ENCODE data around the gene LSM14A. TPM values are rescaled to one million over a fixed set of nuclear protein-coding genes. Genes with fewer than 3 reads are reported as not detected.
A peak's percentile ranks its signal among the peaks of the same experiment; 100 is the strongest.
"Not testable (repeated sequence)": the region's sequence is repeated elsewhere in the genome, so short reads cannot be mapped to it uniquely, and the experiment has no call there.

The LSM14A gene
- total RNA-seq, 1 donor: 134 TPM

GRCh38 chr19:34155686-34156085, 16.6 kb upstream of the LSM14A start:
- DNase-seq (ENCODE audit: low read depth in 2 of 3, low spot score in 2 of 3): no peak

- not testable (repeated sequence) for DNase-seq (ENCODE audit: low read depth in 2 of 3, low spot score in 2 of 3)
Observed at GRCh38 chr19:34158966-34159365, 13.3 kb upstream of the LSM14A start.

- DNase-seq (ENCODE audit: low read depth in 2 of 3, low spot score in 2 of 3): not testable (repeated sequence)
Observed at GRCh38 chr19:34159541-34159940, 12.8 kb upstream of the LSM14A start.

DNA sequence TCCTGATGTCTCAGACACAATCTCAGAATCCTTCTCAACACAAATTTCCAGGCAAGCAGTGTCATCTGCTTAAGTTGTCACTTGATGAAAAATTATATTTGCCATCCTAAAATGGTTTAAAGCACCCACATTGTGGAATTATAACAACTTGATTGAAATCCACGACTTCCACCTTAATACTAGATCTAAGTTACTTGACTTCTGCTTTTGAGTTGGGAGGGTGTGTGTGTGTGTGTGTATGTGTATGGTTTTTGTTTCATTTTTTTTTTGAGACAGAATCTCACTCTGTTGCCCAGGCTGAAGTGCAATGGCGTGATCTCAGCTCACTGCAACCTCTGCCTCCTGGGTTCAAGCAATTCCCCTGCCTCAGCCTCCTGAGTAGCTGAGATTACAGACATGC, 10.4 kb upstream of the LSM14A start:
- DNase-seq (ENCODE audit: low read depth in 2 of 3, low spot score in 2 of 3): peak in 1 of 3 donors; percentile 15

DNA sequence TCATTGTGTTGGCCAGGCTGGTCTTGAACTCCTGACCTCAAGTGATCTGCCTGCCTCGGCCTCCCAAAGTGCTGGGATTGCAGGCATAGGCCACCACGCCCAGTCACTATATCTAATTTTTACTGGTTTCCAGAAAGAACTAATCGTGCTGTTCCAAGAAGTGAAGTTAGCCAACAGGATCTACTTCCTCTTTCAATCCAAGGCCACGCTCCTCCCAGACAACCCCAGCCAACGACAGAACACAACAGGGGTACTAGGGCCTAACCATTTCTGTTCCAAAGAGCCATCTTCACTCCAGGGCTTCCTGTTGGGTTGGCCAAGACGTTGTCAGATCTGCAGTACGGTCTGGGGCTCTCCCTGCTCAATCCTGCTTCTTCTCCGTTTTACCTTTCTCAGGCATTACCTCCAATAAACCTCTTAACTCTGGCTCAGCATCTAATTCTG, 7.0 kb upstream of the LSM14A start:
- no peak for DNase-seq (ENCODE audit: low read depth in 2 of 3, low spot score in 2 of 3)

DNA sequence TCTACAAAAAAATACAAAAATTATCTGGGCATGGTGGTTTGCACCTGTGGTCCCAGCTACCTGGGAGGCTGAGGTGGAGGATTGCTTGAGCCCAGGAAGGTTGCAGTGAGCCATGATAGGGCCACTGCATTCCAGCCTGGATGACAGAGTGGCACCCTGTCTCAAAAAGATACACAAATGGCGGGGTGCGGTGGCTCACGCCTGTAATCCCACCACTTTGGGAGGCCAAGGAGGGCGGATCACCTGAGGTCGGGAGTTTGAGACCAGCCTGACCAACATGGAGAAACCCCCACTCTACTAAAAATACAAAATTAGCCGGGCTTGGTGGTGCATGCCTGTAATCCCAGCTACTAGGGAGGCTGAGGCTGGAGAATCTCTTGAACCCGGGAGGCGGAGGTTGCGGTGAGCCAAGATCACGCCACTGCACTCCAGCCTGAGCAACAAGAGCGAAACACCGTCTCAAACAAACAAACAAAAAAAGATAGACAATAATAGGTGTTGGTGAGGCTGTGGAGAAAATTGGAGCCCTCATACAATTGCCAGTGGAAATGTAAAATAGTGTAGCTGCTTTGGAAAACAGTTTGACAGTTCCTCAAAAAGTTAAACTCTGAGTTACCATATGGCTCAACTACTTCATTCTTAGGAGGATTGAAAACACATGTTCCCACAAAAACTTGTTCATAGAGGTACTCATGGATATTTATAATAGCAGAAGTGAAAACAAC, 2.7 kb upstream of the LSM14A start:
- DNase-seq (ENCODE audit: low read depth in 2 of 3, low spot score in 2 of 3): not testable (repeated sequence)

DNA sequence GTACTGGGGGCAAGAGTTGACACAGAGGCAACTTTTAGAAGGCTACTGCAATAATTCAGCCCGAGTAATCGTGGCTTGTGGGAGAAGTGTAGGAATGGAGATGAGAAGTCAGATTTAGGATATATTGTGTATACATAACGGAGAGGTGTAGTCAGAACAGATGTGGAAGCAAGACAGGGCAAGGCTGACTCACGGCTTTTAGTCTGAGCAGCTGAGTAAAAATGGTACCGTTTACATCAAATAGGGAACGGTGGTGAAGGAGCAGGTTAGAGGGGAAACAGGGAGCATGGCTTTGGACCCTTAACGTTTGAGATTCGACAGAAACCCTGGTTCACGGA, 796 bp upstream of the LSM14A start:
- peak in 1 of 3 donors; percentile 43 for DNase-seq (ENCODE audit: low read depth in 2 of 3, low spot score in 2 of 3)

GRCh38 chr19:34172661-34173192, 423 bp downstream of the LSM14A start:
- peak; percentile 26 to 42 (median 29) for DNase-seq (ENCODE audit: low read depth in 2 of 3, low spot score in 2 of 3)

GRCh38 chr19:34173193-34173956, 1.1 kb downstream of the LSM14A start:
- DNase-seq (ENCODE audit: low read depth in 2 of 3, low spot score in 2 of 3): peak in 2 of 3 donors; percentile 4 to 19

- DNase-seq (ENCODE audit: low read depth in 2 of 3, low spot score in 2 of 3): not testable (repeated sequence)
Observed at GRCh38 chr19:34175173-34175572, 2.9 kb downstream of the LSM14A start.

DNA sequence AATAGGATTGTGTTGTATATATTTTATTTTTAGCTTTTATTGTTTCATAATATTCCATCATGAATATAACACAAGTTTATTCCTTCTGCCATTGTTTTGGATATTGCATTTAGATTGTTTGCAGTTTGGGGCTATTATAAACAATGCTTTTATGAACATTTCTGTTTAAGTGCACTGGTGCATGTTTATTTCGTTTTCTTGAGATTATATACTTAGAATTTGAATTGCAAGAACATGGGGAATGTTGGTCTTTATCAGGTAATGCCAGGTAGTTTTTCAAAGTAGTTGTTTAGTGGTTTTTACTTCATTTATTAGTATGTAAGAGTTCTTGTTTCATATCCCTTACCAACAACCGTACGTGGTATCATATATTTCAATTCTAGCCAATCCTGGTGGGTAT, 4.3 kb downstream of the LSM14A start:
- no peak for DNase-seq (ENCODE audit: low read depth in 2 of 3, low spot score in 2 of 3)

GRCh38 chr19:34178274-34178610, 5.9 kb downstream of the LSM14A start:
- no peak for DNase-seq (ENCODE audit: low read depth in 2 of 3, low spot score in 2 of 3)

GRCh38 chr19:34179066-34179465, 6.8 kb downstream of the LSM14A start:
- DNase-seq (ENCODE audit: low read depth in 2 of 3, low spot score in 2 of 3): no peak

- DNase-seq (ENCODE audit: low read depth in 2 of 3, low spot score in 2 of 3): no peak
Observed at GRCh38 chr19:34180273-34180672, 8.0 kb downstream of the LSM14A start.

DNA sequence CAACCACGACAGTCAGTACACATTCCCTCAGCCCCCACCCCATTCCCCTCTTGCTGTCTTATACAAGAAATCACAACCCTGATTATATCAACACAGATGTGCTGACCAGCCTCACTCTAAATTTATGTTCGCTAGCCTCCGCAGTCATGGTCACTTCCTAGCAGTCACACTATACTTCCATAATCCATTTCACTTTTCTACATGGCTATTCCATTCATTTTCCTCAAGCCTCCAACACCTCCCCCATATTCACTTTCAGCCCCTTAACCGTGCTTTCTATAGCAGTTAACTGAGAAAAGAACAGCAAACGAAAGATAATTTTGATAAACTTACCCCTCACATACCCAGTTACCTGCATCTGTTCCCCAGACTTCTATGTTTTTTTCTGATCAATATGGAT, 8.4 kb downstream of the LSM14A start:
- no peak for DNase-seq (ENCODE audit: low read depth in 2 of 3, low spot score in 2 of 3)

GRCh38 chr19:34181111-34181864, 9.0 kb downstream of the LSM14A start:
- no peak for DNase-seq (ENCODE audit: low read depth in 2 of 3, low spot score in 2 of 3)

DNA sequence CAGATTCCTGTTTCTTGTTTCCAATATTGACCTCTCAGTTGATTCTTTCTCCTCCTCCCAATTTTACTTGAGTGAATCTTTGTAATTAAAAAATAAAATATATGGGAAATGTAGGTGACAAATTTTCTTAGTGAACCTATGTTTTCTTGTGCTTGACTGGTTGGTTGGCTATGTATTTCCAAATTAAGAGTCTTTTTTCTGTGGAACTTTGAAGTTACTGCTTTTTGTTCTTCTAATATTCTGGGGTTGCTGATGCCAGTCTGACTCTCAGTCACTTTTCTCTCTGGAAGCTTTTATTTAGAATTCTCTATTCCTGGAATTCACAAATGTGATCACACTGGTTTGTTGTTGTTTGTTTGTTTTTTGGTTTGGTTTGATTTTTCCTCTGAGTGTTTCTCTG, 9.8 kb downstream of the LSM14A start:
- DNase-seq (ENCODE audit: low read depth in 2 of 3, low spot score in 2 of 3): no peak

DNA sequence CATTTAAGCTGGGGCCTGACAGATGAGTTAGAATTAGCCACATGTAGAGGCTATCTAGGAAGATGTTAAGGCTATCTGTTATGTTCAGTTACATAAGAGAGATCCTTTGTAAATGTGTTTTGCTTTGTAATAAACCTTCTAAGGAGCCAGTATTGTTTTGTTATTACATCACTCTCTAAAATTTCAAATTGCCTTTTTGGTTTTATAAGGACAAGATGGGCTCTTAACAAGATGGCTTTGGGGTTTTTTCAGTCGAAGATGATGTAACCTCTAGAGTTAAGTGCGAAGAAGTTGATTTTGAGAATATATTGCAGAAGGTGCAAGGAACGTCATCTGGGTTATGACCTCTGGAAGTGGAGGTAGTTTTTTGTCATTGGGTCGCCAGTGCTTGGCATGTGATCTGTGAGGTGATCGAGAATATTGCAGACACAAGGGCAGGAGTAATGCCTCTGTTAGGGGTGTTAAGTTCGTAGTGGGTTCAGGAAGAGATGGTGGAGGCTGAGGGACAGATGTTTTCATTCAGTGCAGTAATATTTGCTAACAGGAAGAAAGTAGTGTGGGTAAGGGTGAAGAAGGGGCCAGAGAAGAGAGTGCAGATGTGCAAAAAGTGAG, 12.7 kb downstream of the LSM14A start:
- DNase-seq (ENCODE audit: low read depth in 2 of 3, low spot score in 2 of 3): peak in 1 of 3 donors; percentile 3

DNA sequence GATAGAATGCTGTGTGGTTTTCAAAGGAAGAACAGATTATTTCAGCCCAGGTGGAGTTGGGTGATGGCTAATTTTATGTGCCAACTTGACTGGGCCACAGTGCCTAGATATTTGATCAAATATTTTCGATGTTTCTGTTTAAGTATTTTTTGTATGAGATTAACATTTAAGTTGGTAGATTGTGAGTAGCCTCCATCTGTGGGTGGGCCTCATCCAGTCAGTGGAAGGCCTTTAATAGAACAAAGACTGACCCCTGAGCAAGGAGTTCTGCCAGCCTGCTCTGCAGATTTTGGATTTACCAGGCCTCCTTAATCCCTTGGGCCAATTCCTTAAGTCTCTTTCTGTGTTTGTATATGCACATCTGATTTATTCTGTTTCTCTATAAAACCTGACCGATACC, 13.9 kb downstream of the LSM14A start:
- no peak for DNase-seq (ENCODE audit: low read depth in 2 of 3, low spot score in 2 of 3)

DNA sequence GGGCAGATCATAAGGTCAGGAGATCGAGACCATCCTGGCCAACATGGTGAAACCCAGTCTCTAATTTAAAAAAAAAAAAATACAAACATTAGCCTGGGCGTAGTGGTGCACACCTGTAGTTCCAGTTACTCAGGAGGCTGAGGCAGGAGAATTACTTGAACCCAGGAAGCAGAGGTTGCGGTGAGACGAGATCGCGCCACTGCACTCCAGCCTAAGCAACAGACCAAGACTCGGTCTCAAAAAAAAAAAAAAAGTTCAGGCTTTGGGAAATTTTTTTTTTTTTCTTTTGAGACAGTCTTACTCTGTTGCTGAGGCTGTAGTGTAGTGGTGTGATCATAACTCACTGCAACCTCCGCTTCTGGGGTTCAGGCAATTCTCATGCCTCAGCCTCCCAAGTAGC, 14.7 kb downstream of the LSM14A start:
- DNase-seq (ENCODE audit: low read depth in 2 of 3, low spot score in 2 of 3): no peak

GRCh38 chr19:34188408-34188807, 16.1 kb downstream of the LSM14A start:
- no peak for DNase-seq (ENCODE audit: low read depth in 2 of 3, low spot score in 2 of 3)
